DLD1 (cell line): ENCODE results near the gene SMG7.

Experiments used
- in situ Hi-C: cut with HindIII; loops from 2 replicates; pipeline ENCODE4 v1.10.0; 2017; ENCODE audit warnings: low sequenced_read_pairs

Gene SMG7

DNA sequence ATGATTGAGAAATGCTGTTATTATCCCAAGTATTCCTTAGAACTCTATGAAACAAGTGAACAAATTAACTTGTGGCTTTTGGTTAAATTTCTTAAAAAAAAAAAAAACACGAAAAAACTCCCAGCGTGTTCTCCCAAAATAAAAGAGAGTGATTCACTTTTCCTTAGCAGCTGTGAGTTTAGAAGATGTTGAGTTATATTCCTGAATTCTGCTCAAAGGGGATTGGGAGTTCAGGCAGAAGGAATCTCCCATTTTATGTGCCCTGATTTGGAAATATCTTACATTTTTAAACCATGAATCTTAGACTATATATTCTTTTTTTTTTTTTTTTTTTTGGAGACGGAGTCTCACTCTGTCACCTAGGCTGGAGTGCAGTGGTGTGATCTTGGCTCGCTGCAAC lies 34.3 kb downstream of the SMG7 start:
- in situ Hi-C loops, result no loop called here

DNA sequence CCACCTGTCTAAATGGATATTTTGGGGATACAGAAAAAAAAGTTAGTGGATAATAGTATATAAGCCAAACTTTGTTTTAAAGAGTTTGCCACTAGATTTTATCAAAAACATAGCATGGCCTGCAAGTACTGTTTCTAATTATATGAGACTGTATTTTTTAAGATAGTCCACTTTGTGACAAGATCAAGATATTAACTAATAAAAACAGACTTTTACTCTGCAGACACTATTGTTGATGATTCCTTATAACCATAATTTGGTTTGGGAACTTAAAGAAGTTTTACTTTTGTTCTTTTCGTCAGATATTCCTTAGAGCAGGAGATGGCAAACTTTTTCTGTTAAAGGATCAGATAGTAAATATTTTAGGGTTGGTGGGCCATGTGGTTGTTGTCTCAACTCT lies 36.4 kb downstream of the SMG7 start:
- in situ Hi-C loops, result no loop called here

- in situ Hi-C loops, result no loop called here
Observed at GRCh38 chr1:183512450-183512849, 40.2 kb downstream of the SMG7 start.

- in situ Hi-C loops, result no loop called here
Observed at GRCh38 chr1:183514235-183514634, 41.9 kb downstream of the SMG7 start.

GRCh38 chr1:183515002-183515689 lies 42.8 kb downstream of the SMG7 start:
- in situ Hi-C loops, result no loop called here

DNA sequence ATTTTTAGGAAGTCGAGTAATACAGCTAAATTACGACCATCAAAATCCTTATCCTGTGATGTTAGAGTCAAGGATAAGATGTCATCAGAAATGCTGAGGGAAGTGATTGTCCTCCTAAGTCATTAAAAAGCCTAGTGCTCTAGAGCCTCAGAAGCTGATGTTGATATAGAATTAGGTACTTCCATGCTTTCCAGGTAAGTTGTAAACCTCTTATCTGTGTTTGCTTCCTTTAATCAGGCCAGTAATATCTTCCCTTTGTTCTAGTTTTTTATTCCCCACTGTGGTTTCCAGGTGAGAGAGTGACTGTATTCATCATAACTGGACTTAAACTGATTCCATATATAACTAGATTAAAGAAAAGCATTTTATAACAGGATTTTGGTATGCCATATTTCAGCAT lies 44.4 kb downstream of the SMG7 start:
- in situ Hi-C loops, result no loop called here

DNA sequence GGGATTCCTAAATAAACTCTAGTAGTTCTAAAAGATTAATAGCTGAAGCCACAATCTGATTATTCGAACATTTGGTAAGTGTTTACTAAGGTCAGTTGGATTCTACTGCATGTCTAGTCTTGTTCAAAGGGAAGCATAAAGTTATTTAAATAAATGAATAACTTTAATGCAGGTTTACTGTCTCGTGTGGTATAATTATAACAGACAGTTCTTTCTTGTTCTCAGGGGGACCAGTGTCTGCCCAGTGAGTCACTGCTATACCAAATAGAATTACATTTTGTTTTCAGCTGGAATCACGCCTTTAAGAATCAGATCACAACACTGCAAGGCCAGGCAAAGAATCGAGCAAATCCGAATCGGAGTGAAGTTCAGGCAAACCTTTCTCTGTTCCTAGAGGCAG lies 45.1 kb downstream of the SMG7 start:
- in situ Hi-C loops, result no loop called here

- in situ Hi-C loops, result no loop called here
Observed at GRCh38 chr1:183520379-183520778, 48.1 kb downstream of the SMG7 start.

DNA sequence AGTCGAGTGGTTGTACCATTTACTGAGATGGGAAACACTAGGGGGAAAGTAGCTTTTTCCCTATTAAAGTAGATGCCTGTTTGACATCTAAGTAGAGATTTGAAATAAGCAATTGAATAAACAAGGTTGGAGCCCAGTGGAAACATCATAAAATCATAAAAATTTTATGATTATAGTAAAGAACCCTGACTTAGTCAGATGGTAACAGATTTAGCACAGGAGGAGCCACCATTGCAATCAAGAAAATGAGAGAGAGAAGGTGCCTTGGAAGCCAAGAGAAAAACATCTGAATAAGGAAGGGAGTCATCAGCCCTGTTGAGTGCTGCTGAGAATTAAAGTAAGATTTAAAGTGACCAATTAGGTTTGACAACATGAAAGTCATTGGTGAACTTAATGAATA lies 49.8 kb downstream of the SMG7 start:
- in situ Hi-C loops, result no loop called here

DNA sequence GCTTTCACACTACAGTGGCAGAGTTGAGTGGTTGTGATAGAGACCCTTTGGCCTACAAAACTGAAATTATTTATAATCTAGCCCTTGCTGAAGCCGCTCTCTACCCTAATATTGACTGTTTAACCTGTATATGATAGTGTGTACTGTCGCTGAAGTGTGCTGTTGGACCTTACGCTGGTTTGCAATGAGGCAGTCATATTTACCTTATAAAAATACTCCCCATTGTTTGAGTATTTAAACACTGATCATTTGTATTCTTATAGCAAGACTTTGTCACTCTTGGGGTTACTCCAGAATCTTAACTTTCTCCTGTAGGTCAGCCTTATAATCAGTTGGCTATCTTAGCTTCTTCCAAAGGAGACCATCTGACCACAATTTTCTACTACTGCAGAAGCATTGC lies 56.3 kb downstream of the SMG7 start:
- in situ Hi-C loops, result no loop called here

GRCh38 chr1:183533617-183534174 lies 61.4 kb downstream of the SMG7 start:
- in situ Hi-C loops, result no loop called here

DNA sequence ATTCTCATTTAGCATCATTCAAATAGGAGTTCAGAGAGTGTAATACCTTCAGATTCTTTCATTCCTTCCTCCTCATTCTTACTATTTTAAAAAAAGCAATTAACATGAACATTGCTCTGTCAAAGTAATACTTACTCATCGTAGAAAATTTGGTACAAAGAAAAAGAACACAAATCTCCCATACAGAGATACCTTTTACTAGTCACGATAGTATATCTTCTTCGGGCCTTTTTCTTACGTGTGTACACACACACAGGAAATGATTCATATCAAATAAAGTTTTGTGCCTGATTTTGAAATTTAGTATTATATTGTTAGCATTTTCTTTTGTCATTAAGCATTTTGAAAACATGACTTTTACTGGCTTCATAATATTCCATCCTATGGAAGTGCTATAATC lies 65.1 kb downstream of the SMG7 start:
- in situ Hi-C loops, result no loop called here

GRCh38 chr1:183543619-183544204 lies 71.4 kb downstream of the SMG7 start:
- in situ Hi-C loops, result no loop called here

- in situ Hi-C loops, result no loop called here
Observed at GRCh38 chr1:183544598-183545297, 72.4 kb downstream of the SMG7 start.

DNA sequence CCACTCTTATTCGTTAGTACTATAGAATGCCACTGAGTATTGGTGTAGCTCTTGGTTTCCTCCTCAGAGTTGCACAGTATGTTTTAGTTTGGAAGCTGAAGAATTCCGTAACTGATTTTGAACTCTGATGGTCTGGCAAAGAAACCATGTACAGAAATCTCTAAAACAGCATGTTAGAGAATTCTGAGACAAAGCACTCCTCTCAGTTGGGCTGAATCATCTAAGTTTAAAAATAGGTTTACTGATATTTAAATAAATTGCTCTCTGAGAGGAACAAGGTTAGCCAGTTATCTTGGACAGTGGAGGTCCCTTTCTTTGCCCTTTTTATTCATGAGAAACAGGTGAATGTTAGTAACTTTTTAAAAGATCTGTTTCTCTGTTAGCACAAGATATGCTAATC lies 74.1 kb downstream of the SMG7 start:
- in situ Hi-C loops, result no loop called here

- in situ Hi-C loops, result no loop called here
Observed at GRCh38 chr1:183548116-183548515, 75.8 kb downstream of the SMG7 start.

GRCh38 chr1:183550915-183551314 lies 78.6 kb downstream of the SMG7 start:
- in situ Hi-C loops, result no loop called here

DNA sequence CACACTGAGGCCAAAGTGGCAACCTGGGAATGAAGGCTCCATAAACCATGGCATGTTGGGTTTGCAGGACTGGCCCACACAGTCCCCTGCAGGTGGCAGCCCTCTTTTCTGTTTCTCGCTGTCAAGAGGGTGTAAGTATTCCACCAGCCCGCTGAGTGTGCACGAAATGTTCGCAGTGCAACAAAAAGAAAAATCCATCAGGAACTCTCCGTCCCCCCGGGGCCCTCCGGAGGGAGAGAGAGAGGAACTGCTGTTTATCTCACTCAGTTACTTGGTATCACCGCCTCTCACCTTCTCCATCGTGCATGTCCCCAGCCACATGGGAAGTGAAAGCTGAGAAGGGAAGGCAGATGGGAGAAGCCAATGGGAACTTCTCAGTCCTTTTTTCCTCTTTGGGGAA lies 79.6 kb downstream of the SMG7 start:
- in situ Hi-C loops, result no loop called here

GRCh38 chr1:183552441-183552840 lies 80.1 kb downstream of the SMG7 start:
- in situ Hi-C loops, result no loop called here

- in situ Hi-C loops, result no loop called here
Observed at GRCh38 chr1:183552891-183553290, 80.6 kb downstream of the SMG7 start.

DNA sequence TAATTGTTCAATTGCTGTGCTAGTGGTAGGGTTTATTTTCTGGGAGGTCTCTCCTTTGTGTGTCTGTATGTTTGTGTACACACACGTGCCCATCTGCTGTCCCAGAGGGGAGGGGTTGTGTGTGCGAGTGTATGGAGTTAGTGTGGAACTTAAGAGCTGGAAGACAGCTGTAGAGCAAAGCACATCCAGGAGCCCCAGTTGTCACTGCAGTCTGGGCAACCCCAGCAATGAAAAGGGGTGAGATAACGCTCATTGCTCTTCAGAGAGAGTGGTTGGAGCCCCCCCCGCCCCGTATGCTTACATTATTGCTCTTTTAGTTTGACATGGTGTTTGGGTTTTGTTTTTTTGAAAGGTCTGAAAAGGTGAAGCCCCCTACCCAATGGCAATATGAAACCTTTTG lies 81.0 kb downstream of the SMG7 start:
- in situ Hi-C loops, result no loop called here

GRCh38 chr1:183553764-183554163 lies 81.5 kb downstream of the SMG7 start:
- in situ Hi-C loops, result no loop called here
